KBM-7 (cell line): ENCODE data around the gene BMP8B.

Source experiments
- DNase-seq: peaks from one replicate; pipeline ENCODE4 v3.0.0-alpha.2; 2015
- in situ Hi-C: fragments of 300-500 bp; cut with MboI; formaldehyde crosslinking; loops from 2 replicates; pipeline ENCODE4 v1.14.3; 2020; ENCODE audit warnings: low sequenced_read_pairs, low pct_unique_long_range_greater_than_20kb, mixed read lengths

The BMP8B gene

GRCh38 chr1:39707506-39707905 is 81.2 kb downstream of the BMP8B start:
- in situ Hi-C loops = no loop called here
- DNase-seq = no peak
